ENCODE measurements around the gene ANXA2.
"Not testable (repeated sequence)": the region's sequence is repeated elsewhere in the genome, so short reads cannot be mapped to it uniquely, and the experiment has no call there.

ANXA2 gene

DNA sequence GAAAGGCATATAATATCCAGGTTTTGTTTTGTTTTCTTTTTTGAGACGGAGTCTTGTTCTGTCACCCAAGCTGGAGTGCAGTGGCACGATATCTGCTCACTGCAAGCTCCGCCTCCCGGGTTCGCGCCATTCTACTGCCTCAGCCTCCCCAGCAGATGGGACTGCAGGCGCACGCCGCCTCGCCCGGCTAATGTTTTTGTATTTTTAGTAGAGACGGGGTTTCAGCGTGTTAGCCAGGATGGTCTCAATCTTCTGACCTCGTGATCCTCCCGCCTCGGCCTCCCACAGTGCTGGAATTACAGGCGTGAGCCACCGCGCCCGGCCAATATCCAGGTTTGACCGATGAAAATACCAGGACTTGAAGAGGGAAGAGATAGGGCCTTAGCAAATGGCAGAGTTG lies 15.0 kb upstream of the ANXA2 start:
- not testable (repeated sequence) for DNase-seq (ENCODE audit: low read depth); H3K4me3 ChIP-seq (ENCODE audit: low read depth, low read length)

DNA sequence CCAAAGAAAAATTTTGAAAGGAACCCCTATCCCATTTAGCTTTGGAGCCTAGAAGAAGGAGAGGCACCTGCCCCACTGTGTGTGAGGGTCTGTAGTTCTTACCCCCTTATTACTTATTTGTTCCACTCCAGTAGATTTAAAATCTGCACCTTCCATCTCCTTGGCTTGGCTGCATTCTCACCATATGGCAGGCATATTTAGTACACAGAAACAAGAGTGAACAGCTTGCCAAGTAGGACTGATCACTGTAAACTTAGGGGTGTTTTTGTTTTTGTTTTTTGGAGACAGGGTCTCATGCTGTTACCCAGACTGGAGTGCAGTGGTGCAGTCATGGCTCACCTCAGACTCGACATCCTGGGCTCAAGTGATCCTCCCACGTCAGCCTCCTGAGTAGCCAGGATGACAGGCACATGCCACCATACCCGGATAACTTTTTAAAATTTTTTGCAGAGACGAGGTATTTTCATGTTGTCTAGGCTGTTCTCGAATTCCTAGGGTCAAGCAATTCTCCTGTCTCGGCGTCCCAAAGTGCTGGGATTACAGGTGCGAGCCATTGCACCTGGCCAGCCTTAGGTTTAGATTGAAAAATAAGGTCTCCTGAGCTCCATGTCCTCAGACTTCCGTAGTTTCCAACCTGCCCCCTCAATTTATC lies 14.1 kb upstream of the ANXA2 start:
- no peak overlapping the region for H3K4me3 ChIP-seq (ENCODE audit: low read depth, low read length)
- no peak for DNase-seq (ENCODE audit: low read depth)

DNA sequence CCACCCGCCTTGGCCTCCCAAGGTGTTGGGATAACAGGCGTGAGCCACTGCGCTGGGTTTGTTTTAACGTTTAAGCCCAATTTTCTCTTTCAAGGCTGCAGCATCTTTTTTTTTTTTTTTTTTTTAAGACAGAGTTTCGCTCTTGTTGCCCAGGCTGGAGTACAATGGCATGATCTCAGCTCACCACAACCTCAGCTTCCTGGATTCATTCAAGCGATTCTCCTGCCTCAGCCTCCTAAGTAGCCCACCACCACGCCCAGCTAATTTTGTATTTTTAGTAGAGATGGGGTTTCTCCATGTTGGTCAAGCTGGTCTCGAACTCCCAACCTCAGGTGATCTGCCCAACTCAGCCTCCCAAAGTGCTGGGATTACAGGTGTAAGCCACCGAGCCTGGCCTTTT lies 12.6 kb upstream of the ANXA2 start:
- H3K4me3 ChIP-seq (ENCODE audit: low read depth, low read length); DNase-seq (ENCODE audit: low read depth): not testable (repeated sequence)

DNA sequence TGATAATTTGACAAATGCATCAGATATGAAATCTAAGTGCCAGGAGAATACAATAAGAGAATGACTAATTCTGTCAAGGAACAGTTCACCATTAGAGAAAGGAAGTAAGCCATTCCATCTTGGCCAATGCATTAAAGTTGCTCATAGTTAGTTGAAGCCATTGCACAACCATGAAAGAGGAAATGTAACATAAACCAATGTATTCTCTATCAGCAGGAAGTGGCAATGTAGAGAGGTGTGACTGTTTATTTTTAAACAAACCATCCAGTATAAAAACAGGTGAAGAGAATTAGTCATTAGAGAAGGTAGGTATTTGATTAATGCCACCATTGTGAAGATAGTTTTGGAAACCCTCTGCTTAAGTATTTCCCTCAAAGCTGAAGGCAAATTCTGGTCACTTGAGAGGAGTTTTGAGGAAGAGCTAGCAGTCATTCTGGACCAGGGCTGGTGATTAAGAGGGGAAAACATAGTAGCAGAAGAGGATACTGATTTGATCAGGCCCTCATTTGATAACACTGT lies 10.7 kb upstream of the ANXA2 start:
- H3K4me3 ChIP-seq (ENCODE audit: low read depth, low read length) = no peak overlapping the region
- peak; percentile 50 for DNase-seq (ENCODE audit: low read depth)

DNA sequence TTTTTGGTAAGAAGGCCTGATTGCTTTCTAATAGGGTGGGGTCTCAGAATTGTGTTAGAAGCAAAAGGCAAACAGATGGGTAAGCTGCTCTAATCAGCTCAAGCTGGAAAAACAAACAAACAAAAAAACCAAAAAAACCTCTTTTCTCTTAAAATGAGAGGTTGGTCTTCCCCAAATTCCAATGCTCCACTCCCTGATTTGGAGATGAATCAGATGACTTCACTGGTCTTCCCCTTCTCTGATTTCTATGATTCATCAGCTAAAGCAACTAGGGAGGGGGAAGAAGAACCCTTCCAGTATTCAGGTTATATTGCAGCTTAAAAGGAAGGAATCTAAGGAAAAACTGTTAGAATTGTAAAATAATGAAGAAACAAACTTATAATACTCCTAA lies 9.6 kb upstream of the ANXA2 start:
- DNase-seq (ENCODE audit: low read depth) = no peak
- H3K4me3 ChIP-seq (ENCODE audit: low read depth, low read length) = no peak overlapping the region

DNA sequence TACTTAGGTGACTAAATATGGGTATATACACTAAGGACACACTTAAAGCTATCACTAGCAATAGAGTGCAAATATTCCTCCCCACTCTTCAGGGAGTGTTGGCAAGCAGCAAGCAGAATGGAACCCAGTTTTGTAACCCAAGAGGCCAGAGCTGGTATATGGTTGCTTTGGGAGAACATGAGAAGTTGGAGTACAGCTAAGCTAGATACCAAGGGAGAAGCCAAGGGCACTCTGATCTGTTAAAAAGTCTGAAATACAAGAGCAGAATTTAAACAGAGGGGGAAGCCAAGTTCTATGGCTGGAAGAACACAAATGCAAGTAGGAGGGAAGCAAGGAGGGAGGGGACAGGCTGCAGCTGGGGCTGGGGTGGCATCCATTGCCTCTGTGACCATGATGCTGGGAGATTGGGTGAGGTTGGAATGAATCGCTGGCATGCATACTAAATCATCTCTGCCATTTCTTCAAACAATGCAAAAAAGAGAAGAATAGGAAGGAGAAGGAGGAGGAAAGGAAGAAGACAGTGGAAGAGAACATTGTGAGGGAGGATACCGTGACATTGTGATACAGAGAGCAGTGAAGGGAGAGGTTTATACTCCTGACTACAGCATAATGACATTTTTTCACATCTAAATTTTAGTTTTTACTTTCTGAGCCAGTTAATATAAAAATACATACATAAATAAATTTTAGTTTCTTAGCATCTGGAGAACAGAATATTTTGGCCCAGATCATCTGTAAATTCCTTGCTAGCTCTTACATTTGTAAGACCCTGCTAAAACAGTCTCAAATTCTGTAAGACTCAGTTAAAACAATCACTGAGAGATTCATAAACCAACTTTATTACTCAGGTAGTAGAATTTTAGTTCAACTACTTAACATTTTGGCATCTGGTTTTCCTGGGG lies 9.0 kb upstream of the ANXA2 start:
- DNase-seq (ENCODE audit: low read depth) = no peak
- H3K4me3 ChIP-seq (ENCODE audit: low read depth, low read length) = no peak overlapping the region

DNA sequence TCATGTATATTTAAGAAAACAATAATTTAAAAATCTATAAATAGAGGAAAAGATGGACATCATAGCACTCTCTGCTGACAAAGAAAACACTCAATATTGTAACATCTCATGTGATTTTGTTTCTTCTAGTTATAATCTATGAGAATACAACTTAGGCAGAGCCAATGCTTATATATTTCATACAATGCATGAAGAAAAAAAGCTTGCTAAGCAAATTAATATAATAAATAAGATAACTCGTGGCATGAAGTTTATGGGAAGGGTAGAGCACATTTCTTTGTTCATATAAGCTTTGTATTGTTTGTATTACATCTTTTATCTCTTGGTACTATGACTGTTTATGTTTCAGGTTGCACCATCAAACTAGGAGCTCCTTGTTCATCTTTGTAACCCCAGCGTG lies 7.6 kb upstream of the ANXA2 start:
- DNase-seq (ENCODE audit: low read depth) = no peak
- no peak overlapping the region for H3K4me3 ChIP-seq (ENCODE audit: low read depth, low read length)

DNA sequence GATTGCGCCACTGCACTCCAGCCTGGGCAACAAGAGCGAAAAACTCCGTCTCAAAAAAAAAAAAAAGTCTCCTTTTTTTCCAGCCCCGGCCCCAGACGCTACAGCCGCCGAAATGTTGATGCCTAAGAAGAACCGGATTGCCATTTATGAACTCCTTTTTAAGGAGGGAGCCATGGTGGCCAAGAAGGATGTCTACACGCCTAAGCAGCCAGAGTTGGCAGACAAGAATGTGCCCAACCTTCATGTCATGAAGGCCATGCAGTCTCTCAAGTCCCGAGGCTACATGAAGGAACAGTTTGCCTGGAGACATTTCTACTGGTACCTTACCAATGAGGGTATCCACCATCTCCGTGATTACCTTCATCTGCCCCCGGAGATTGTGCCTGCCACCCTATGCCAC lies 6.6 kb upstream of the ANXA2 start:
- DNase-seq (ENCODE audit: low read depth); H3K4me3 ChIP-seq (ENCODE audit: low read depth, low read length): not testable (repeated sequence)

DNA sequence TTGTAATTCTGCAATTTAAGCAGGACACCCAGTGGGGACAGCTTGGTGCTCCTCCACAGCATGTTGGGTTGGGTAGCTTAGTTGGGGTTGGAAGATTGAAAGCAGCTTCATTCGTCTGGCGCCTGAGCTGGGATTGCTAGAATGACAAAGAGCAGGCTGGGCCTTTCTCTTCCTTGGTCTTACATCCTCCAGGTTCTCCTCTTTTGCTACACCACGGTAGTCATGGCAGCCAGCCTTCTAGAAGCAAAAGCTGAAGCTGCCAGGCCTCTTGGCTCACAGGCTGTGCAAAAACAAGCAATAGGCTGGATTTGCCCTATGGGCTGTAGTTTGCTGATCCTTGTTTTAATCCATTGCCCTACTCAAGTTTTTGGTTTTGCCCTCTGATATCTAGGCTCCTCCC lies 3.2 kb upstream of the ANXA2 start:
- no peak for DNase-seq (ENCODE audit: low read depth)
- H3K4me3 ChIP-seq (ENCODE audit: low read depth, low read length) = no peak overlapping the region

DNA sequence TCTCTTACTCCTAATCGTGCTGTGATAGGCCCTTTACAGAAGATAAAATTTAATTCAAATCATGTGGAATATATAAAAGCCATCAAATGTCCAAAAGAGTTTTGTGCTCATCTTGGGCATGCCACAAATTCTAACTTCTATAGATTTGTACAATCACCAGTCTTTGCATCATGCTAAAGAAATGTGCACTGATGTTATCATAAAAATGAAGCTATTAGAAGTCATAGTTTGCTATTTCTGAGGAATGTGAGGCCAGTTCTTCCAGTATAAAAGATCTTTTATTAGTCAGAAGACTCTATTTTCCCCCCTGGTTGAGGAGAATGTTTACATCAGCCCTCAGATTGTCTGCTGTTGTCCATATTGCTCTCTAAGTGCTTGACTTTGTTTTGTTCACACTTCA lies 2.1 kb upstream of the ANXA2 start:
- H3K4me3 ChIP-seq (ENCODE audit: low read depth, low read length) = no peak overlapping the region
- no peak for DNase-seq (ENCODE audit: low read depth)

DNA sequence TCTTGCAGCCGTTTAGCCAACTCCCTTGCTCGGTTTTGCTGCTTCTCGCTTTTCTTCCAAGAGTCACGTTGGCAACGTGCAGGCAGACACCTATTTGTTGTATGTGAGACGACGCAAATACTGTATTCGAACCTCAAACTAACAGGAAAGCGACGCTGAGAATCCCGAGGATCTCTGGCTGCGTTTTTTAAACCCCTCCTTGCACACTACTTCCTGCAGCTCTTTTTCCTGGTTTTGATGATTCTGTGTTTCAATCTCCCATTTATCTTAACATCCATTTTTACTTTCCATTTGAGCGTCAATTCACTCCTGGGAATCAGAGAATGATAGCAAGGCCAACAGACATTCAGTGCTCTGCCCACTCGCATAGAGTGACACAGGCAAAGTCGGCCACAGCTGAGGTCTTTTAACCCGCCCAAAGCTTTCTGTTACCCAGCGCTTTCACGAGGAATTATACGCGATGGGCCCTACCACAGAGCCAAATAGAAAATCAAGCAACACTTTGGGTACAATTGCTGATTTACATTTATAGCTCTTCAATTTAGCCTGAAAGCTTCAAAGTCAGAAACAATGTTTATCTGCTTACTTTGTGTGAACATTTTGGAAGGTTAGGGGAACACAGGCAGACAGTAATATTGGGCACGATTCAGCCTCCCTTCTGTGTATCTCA lies 1.6 kb upstream of the ANXA2 start:
- no peak for DNase-seq (ENCODE audit: low read depth)
- H3K4me3 ChIP-seq (ENCODE audit: low read depth, low read length) = peak overlapping the region; percentile 78

DNA sequence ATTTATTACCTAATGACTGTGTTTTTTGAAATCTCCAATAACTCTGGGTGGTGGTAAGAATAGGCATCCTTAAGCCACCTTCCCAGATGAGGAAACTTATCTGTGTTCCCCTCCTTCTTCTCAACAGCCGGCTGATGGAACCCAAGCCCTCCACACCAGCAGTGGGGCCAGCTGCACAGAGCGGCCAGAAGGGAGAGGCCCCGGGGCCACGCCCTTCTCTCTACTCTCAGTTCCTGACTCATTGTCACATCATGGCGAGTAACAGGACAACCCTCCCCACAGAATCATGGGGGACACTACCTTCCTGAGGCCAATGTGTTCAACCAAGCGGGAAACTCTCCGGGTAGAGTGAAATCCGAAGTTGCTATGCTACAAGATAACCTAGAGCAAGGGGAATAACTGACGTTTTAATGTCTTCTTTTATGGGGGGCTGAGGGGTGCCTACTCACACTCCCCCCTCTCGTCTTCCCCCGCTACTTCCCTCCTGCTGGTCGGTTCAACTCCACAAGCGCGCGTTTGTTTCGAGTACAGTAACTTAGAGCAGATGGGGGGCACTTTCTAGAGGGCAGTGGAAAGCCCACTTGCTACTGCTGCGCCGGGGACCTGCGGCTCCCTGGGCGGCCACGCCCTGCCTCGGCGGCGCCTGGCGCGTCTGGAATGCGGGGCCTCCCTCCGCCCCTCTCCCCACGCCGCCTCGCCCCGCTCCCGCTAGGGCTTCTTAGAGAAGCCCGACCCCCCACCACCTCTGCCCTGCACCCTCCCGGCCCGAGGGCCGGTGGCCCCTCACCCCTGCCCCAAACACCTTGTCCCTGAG lies 621 bp downstream of the ANXA2 start:
- DNase-seq (ENCODE audit: low read depth) = no peak
- peak overlapping the region; percentile 78 for H3K4me3 ChIP-seq (ENCODE audit: low read depth, low read length)

DNA sequence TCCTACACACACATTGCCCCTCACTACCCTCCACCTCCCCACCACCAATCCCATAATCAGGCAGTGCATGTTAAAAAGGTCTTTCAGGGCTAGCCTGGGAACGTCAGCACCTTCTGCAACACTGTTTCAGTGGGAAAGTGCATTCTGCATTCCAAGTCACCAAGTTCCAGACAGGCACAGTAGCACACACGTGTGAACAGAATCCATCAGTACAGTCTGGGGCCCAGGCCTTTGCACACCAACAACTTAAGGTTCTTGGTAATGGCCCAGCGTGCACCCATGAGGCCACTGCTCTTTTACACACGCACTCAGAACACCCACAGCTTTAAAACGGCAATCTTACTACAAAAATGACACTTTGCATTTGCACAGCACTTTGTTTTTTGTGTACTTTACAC lies 1.2 kb downstream of the ANXA2 start:
- DNase-seq (ENCODE audit: low read depth) = no peak
- peak overlapping the region; percentile 78 for H3K4me3 ChIP-seq (ENCODE audit: low read depth, low read length)

DNA sequence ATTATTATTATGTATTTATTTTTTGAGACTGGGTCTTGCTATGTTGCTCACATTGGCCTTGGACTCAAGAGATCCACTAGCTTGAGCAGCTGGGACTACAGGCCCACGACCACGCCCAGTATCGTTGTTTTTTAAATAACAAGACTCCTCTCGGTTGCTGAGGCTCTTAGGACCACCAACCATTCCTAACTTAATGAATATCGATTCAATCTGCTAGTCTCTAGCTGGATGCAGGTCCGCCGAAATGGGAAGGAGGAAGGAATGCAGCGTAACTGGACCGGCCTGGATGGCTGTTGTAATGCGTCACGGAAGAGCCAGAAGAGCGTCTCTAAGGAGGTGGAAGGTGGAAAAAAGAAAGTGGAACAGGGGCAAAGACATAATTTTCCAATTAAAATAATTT lies 1.7 kb downstream of the ANXA2 start:
- H3K4me3 ChIP-seq (ENCODE audit: low read depth, low read length) = peak overlapping the region; percentile 78
- no peak for DNase-seq (ENCODE audit: low read depth)

DNA sequence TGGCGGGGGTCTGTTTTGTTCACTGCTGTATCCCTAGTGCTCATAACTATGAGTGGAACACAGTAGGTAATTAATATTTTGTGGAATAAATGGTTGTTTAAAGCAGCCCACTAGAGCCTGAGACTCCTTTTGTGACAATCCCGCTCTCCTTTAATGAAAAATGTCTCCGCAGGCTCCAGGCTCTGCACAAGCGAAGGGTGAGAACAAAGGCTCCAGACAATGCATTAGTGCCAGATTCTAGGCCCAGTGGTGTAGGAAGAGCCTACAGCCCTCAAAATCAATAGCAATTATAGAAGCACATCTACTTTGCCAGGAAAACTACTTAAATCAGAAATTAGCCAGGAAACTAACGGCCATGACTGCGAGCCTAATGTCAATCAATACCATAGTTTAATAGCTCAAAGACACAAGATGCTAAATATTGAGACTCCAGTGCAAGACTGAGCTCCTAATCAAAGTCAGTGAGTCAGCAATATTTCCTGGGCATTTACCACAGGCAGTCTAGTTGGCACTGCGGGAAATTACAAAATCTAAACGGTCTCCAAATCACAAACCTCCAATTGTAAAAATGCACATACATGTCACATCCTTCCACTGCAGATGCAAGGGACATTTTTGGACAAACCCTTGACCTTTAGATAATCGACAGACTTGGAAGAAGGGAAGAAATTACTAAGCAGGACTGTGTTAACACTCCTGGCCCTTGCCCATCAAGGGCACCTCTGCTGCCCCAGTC lies 2.3 kb downstream of the ANXA2 start:
- peak overlapping the region; percentile 78 for H3K4me3 ChIP-seq (ENCODE audit: low read depth, low read length)
- DNase-seq (ENCODE audit: low read depth) = no peak

DNA sequence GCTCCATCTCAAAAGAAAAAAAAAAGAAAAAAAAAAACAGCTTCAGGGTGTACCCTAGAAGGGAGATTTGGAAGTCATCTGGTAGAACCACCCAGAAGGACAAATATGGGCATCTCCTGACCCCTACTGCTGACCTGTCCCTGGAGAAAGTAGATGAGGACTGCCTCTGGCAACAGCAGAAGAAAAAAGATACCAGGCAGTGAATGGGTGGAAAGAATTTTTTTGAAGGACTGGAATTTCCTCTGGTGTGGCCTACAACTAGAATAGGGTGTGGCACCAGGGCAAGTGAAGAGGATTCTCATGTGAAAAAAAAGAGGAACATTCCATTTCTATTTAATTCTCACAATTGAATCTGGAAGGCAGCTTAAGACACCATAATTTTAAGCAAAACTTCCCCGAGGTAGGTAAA lies 3.1 kb downstream of the ANXA2 start:
- H3K4me3 ChIP-seq (ENCODE audit: low read depth, low read length) = peak overlapping the region; percentile 78
- DNase-seq (ENCODE audit: low read depth) = no peak

DNA sequence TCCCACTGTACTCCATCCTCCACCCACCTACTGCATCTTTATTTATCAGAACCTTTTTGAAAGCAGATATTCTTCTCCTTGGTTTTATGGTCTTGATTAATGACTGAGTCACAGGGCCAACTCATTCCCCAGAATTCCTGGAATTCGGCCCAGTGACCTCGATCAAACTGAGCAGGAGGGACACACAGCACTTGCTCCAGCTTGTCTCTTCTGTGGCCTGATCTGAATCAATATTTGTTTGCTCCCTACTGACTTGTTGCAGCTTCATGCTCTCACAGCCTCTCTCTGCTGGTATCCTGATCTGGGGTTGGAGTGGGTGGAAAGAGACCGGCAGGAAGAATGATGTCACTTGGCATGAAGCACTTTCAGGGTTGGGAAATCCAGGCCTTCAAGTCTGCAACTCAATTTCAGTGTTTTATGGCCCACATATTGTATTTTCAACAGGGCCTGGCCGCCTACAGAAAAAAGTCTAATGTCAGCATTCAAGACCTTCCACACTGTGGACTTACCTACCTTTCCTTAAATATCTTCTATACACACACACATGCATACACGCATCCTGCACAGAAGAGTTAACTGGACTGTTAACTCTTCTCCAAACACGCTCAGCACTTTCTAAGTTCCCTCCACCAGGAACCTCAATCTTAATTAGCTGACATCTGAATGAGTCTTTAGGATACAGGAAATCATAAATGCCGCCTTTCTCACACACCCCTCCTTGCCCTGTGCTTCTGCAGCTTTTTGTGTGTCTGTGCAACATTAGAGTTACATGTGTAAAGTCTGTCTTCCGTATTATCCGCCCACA lies 4.6 kb downstream of the ANXA2 start:
- peak; percentile 99 for DNase-seq (ENCODE audit: low read depth)
- H3K4me3 ChIP-seq (ENCODE audit: low read depth, low read length) = peak overlapping the region; percentile 78

DNA sequence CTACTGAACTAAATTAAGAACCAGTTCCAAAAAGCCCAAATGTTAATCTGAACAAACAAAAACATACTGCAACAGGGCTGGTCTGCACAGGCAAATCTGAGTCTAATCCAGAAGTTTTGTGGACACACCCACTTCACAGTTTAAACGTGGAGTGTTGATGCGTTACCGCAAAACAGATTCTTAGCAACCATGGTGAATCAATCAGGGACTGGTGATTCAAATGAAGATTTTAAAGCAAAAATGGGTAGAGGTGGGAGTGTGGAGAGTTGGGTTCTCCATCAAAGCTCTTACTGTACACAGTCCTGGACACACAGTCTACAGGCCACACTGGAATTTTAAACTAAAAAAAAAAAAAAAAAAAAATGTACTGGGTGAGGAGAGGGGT lies 5.2 kb downstream of the ANXA2 start:
- H3K4me3 ChIP-seq (ENCODE audit: low read depth, low read length) = peak overlapping the region; percentile 33
- no peak for DNase-seq (ENCODE audit: low read depth)

Measured in skeletal muscle cell (primary cell).